CMK (cell line): Measurements from ENCODE around the gene PSTPIP2.
"Not testable (repeated sequence)": the region's sequence is repeated elsewhere in the genome, so short reads cannot be mapped to it uniquely, and the experiment has no call there.

Experiments
- DNase-seq: peaks from one replicate; pipeline ENCODE4 v3.0.0-alpha.2; 2010; ENCODE audit warnings: low read depth

PSTPIP2 gene

DNA sequence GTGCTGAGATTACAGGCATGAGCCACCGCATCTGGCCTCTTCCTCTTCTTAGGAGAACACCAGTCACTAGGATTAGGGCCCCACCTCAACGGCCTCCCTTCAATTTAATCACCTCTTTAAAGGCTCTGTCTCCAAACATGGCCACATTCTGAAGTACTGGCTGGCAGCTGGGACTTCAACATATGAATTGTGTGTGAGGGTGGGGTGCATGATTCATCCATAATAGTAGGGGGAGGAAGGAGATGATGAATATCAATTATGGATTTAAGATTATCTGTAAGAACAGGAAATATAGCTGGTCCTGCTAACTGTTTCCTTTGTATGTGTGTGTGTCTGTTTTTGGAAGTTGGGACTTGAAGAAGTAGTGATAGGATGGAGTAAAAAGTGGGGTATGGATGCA, 90.2 kb downstream of the PSTPIP2 start:
- no peak for DNase-seq

- no peak for DNase-seq
These were observed 91.8 kb downstream of the PSTPIP2 start for GRCh38 chr18:45980229-45980628.

GRCh38 chr18:45978084-45978483, 94.0 kb downstream of the PSTPIP2 start:
- no peak for DNase-seq

DNA sequence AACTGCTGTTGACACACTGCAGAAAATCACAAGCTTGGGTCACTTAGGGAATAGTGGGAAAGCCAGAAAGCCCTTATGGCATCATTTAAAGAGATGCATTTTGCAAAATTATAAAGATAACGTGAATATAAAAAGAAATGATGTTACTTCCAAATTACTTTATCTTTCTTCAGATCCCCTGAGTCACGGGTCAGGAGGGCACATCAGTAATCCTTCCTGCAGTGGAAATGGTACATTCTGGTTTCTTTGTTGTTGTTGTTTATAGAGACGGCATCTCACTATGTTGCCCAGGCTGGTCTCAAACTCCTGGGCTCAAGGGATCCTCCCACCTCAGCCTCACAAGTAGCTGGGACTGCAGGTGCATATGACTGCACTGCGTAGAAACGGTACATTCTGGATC, 95.1 kb downstream of the PSTPIP2 start:
- DNase-seq, result no peak

DNA sequence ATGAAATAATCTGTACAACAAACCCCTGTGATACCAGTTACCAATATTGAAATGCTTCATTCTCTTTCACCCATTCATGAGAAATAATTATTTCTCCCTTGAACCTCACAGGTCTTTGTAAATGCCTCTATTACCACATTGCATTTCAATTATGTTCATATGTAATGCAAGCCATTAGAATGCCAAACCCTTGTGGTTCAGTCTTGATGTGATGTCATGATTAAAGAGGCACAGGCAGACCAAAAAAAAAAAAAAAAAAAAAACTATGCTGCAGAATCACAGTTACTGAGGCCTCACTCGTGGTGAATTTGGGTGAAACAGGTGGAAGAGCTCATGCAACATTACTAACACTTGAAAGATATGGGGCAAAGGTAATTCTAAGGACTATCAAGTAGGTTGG, 95.5 kb downstream of the PSTPIP2 start:
- no peak for DNase-seq

GRCh38 chr18:45974088-45974536, 97.9 kb downstream of the PSTPIP2 start:
- no peak for DNase-seq

GRCh38 chr18:45967007-45967706, 104.9 kb downstream of the PSTPIP2 start, which contains the start of gene EPG5:
Gene EPG5, minus strand, starts transcription at chr18:45967329. Its CDS starts 90 bp downstream, at chr18:45967239.
- peak; percentile 81 for DNase-seq

DNA sequence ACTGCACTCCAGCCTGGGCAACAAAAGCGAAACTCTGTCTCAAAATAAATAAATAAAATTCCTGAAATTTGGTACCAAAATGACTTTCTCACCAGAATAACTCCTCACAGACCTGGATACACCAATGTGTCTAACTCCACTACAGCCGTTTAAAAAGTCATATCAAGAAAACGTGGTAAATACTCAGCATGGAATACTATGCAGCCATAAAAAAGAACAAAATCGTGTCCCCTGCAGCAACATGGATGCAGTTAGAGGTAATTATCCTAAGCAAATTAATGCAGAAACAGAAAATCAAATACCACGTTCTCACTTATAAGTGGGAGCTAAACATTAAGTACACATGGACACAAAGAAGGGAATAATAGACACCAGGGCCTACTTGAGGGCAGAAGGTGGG, 107.1 kb downstream of the PSTPIP2 start:
- DNase-seq, result not testable (repeated sequence)

GRCh38 chr18:45962866-45963265, 109.2 kb downstream of the PSTPIP2 start:
- DNase-seq, result no peak

DNA sequence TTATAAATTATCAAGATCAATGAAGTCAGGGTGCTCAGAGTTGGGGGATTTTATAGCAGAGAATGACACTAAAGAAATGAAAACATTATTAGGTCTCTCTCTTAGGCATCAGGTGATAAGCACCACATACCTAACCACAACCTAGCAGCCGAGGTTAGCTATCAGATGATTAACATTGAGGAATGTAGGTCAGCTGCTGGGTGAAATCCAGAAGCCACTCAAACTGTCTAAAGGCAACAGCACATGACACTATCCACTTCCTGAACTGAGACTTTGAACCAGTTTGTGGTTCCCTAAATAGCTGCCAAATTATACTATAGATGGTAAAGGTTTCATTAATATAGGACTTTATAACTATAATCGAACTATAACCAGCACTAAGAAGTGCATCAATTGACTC, 109.6 kb downstream of the PSTPIP2 start:
- DNase-seq, result no peak

DNA sequence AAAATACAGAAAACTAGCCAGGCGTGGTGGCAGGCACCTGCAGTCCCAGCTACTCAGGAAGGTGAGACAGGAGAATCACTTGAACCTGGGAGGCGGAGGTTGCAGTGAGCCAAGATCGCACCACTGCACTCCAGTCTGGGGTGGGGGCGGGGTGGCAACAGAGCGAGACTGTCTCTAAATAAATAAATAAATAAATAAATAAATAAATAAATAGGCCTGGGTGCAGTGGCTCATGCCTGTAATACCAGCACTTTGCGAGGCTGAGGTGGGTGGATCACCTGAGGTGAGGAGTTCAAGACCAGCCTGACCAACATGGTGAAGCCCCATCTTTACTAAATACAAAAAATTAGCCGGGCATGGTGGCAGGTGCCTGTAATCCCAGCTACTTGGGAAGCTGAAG, 112.6 kb downstream of the PSTPIP2 start:
- DNase-seq, result not testable (repeated sequence)

DNA sequence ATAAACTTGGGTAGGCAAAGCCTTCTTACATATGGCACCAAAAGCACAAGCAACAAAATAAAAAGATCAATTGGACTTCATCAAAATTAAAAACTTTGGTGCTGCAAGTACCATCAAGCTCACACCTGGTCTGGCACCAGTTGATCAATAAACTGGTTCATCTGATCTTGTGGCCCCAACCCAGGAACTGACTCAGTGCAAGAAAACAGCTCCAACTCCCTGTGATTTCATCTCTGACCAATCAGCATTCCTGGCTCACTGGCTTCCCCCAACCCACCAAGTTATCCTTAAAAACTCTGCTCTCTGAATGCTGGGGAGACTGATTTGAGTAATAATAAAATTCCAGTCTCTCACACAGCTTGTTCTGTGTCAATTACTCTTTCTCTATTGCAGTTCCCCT, 113.3 kb downstream of the PSTPIP2 start:
- no peak for DNase-seq

DNA sequence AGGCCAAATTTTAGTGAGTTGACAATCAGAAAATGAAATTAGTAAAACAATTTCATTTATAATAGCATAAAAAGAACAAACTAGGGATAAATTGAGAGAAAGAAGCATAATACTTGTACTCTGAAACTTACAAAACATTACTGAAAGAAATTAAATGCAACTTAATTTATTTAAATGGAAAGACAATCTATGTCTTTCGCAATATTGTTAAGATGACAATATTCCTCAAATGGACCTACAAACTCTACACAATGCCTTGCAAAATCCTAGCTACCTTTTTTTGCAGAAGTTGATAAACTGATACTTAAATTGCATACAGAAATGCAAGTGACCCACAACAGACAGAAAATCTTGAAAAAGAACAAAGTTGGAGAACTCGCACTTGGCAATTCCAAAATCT, 114.0 kb downstream of the PSTPIP2 start:
- no peak for DNase-seq

GRCh38 chr18:45957100-45957499, 115.0 kb downstream of the PSTPIP2 start:
- no peak for DNase-seq

GRCh38 chr18:45954070-45954934, 117.8 kb downstream of the PSTPIP2 start:
- no peak for DNase-seq

DNA sequence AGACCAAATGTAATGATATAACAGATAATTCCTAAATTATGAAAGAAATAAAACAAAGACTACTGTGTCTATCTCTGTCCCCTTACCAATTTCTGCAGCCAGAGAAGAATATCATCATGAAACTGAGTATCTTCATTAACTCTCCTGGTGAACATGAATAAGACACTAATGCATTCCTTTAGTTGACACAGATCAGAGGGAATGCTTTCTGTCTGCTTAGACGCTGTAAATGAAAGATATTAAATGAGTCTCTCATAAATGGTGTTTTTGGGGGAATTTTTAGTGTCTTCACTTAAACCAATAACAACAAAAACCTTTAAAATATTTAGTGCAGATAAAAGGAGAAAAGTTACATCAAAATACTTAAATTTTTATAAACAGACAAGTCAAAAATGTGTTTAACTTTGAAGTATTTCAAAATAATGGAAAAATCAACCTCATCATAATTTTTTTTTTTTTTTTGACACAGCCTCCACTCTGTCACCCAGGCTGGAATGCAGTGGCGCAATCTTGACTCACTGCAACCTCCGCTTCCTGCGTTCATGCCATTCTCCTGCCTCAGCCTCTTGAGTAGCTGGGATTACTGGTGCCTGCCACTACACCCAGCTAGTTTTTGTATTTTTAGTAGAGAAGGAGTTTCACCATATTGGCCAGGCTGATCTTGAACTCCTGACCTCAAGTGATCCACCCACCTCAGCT, 120.9 kb downstream of the PSTPIP2 start:
- no peak for DNase-seq

DNA sequence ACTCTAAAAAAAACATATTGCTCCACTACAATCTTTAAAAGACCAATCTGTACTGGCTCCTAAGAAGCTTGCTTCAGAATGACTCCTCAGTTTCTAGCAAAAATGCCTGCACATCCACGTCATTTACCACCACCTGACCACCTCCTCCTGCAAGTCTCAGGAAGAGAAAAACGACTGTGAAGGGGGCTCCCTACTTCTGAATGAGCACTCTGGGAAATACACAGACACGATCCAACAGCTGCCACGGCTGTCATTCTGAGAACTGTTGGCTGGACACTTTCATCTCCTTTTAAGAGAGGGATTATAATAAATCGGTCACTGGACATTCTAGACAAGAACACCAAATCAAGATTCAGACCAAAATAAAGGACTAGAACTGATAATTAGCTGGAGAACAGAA, 126.4 kb downstream of the PSTPIP2 start:
- DNase-seq, result no peak

GRCh38 chr18:45940724-45941123, 131.3 kb downstream of the PSTPIP2 start:
- DNase-seq, result no peak

- DNase-seq, result peak; percentile 29
These were observed 132.8 kb downstream of the PSTPIP2 start for GRCh38 chr18:45939236-45939635.

- no peak for DNase-seq
These were observed 133.5 kb downstream of the PSTPIP2 start for GRCh38 chr18:45938488-45938935.

DNA sequence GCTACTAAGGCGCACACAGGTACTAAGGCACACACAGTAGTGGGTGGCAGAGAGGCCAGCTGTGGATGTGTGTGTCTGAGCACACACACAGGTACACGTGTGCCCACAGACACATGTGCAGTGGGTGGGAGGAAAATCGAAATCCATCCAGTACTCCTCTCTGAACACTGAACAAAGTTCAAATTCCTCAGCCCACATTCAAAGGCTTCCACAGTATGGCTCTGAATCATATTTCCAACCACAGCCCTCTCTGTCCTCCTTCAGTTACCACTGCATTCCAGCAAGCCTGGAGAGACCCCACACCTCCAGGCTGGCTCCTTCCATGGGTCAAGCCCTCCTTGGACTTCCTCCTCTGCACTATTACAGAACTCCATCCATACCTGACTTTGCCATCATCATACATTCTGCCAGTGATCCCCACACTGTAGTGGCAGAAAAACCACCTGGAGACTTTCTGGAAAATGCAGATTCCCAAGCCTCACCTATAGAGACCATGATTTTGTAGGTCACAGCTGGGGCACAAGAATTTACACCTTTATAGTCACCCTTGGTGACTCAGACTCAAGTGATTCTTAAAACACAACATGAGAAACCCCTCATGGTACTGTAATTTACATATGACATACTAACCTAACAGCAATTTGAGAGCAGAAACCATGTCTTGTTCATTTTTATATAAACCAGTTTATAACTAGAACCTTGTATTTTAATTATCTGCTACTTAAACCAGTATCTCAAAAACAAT, 136.3 kb downstream of the PSTPIP2 start:
- no peak for DNase-seq
